HG02840 (cell line): ENCODE measurements around the gene DYNLL1.
"Not testable (repeated sequence)": the region's sequence is repeated elsewhere in the genome, so short reads cannot be mapped to it uniquely, and the experiment has no call there.

Experiments
- ATAC-seq: cut with Tn5 transposase; IDR thresholded peaks from one replicate; pipeline ENCODE4 v1.9.1; 2021; ENCODE audit warnings: mild to moderate bottlenecking, moderate library complexity, moderate number of reproducible peaks; ENCODE audit not compliant: unreplicated experiment, low FRiP score

Gene DYNLL1

GRCh38 chr12:120473807-120474615, 21.9 kb upstream of the DYNLL1 start:
- no peak for ATAC-seq

DNA sequence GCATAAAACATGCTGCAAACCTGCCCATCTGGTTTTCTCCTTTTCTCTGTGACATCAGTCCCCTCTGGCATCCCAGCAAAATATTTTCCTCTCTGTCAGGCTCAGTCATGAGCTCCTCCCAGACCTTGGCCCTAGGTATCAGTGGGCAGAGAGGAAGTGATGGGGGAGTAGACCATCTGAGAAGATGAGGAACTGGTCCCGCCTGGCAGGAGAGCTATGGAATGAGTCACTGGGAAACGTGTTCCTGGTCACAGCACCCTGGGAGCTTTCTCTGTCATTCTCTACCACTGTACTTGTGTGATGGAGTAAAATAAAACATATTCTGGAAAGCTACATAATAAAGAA, 21.3 kb upstream of the DYNLL1 start:
- ATAC-seq = no peak

- ATAC-seq = no peak
Observed at GRCh38 chr12:120475643-120476042, 20.3 kb upstream of the DYNLL1 start.

- ATAC-seq = no peak
Observed at GRCh38 chr12:120479458-120479857, 16.5 kb upstream of the DYNLL1 start.

DNA sequence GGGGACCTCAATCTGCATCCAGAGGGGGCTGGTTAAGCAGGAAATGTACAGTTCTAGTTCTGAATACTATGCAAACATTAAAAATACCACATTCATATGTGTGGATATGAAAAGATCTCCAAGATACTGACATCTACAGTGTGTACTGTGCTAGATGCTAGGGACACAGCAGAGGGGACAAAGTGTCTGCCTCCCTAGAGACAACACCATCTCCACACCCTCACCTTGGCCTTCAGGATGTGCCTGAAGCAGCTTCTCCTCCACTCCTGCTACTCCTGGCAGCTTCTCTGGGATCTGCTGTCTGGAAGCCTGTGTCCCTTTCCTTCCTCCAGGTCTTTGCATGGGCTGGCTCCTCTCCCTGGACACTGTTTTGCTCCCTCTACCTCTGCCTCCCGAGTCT, 15.7 kb upstream of the DYNLL1 start:
- ATAC-seq = no peak

GRCh38 chr12:120481022-120481767, 14.7 kb upstream of the DYNLL1 start:
- no peak for ATAC-seq

DNA sequence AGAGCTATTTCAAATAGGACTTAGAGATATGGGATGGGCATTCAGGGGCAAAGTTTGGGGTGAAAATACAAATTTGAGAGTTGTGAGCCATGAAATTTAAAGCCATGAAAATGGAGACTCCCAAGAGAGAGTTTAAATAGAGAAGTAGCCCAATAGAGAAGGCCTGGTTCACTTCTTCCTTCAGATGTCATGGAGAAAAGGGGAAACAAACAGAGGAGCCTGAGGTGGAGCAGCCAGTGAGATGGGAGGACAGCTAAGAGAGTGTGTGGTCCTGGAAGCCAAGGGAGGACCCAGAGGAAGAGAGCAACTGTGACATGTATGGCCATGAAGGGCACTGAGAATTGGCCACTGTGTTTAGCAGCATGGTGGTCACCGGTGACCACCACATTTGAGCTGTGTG, 12.3 kb upstream of the DYNLL1 start:
- no peak for ATAC-seq

DNA sequence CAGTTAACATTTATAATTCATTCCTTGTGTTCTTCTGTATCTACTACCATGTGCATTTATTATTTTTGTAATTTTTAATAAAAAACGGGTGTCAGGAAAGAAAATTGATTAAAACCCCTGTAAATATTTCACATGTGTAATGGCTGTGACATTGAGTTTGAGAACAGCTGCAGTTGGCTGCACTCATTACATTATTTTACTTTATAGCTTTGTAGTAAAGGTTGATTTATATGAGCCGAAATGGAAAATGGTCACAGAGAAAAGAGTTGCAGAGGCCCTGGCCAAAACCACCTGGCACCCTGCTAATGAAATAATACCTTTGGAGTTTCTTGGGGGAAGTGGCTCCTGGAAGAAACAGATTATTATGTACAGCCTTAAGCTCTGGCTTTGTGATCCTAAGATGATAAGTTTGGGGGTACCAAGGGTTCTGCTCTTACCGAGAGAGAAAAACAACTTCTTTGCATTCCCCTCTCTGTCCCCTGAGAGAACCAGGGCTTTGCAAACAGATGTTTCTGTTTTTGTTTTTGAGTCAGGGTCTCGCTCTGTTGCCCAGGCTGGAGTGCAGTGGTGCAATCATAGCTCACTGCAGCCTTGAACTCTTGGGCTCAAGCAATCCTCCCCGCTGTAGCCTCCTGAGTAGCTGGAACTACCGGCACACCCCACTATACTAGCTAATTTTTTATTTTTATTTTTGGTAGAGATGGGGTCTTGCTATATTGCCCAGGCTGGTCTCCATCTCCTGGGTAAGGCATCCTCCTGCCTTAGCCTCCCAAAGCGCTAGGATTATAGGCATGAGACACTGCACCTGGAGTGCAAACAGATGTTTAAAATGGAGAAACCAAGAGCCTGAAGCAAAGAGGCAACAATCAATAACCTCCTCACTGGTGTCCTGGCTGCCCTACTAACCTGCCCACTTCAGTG, 9.7 kb upstream of the DYNLL1 start:
- no peak for ATAC-seq

- ATAC-seq = not testable (repeated sequence)
Observed at GRCh38 chr12:120487552-120487951, 8.4 kb upstream of the DYNLL1 start.

GRCh38 chr12:120488057-120488640, 7.8 kb upstream of the DYNLL1 start:
- no peak for ATAC-seq

- no peak for ATAC-seq
Observed at GRCh38 chr12:120489018-120489417, 6.9 kb upstream of the DYNLL1 start.

- no peak for ATAC-seq
Observed at GRCh38 chr12:120490325-120490724, 5.6 kb upstream of the DYNLL1 start.

DNA sequence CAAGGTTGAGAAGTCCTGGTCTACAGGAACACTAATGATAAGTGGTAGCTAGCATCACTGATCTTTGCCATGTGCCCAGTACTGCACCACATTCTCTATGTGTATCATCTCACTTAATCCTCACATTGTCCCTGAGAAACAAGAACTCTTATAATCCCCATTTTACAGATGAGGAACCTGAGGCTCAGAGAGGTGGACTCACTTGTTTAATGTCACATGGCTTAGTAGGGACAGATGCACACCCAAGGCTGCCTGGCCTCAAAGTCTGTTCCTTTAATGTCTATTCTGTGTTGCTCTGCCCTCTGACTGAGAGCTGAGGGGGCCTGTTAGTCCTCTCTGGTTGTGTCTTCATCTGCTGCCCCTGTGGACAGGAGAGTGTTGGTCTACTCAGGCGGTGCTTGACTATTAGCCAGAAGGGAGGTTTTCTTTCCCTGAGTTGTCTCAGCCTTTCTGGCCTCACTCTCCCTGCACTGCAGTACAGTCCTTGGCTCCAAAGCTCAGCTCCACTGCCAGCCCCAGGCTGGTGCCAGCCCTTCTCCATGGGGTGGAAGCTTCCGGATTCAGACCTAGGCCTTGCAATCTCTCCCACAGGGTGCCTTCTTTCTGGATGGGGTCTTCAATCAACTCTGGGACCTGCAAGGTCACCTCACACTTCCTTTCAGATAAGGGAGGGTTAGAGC, 4.9 kb upstream of the DYNLL1 start:
- no peak for ATAC-seq

- ATAC-seq = peak; percentile 1
Observed at GRCh38 chr12:120495186-120495730, 655 bp upstream of the DYNLL1 start.

DNA sequence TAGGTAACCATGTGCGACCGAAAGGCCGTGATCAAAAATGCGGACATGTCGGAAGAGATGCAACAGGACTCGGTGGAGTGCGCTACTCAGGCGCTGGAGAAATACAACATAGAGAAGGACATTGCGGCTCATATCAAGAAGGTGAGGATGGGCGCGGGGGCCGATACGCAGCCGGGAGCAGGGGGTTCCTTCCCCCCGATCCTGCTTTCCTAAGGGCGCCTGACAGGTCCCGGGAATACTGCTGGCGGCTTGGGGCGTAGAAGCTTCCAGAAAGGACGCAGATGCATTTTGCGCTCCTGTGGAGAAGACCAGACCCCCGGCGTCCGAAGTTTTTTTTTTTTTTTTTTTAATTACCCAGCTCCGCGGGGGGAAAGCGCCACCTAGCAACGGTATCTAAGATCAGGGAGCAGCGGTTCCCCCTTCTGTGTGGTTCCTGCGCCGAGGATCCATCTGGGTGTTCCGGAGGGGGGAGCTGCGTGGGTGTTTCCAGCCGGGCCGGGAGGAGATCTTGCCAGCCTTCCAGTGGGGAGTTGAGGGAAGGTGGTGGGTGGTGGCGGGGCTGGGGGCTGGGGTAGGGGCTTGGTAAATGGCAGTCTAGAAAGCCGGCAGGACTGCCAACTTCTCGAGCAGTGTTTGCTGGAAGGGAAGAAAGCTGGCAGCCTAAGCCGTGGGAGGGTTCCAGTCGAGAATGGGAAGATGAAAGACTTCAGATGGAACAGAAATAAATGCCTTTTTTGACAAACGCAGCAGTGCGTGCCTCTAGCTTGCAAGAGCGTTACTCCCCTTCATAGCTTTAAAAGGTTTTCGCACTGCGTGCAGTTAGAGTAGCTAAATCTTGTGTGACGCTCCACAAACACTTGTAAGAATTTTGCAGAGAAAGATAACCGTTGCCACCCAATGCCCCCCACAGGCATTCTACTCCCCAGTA, 764 bp downstream of the DYNLL1 start:
- peak; percentile 1 for ATAC-seq

GRCh38 chr12:120497524-120498150, 1.7 kb downstream of the DYNLL1 start:
- ATAC-seq = no peak

DNA sequence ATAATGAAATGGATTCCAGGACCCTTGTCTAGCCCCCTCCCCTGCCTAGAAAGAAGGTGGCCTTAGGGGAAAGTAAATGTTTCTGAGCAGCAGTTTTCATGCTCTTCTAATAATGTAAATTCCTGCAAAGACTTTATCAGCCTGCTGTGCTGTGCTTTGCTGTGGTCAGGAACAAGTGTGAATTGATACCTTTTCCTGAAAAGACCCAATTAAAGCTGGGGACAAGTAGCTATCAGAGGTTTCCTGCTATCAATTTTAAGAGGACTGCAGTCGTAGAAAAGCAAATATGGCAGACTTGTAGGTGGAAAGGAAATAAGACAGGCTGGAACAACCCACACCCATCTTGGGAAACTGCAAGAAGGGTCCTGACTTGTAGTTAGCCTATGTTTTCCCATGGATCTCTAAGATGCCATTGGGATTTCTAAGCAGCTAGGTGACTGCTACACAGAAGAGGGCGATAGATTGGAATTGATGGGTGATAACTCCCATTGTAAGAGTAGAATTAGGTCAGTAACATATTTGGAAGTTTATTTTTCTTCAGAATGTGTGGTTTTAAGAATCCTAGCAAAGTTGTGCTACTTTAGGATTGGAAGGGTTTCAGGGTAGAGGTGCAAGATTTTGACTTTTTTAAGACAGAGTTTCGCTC, 3.1 kb downstream of the DYNLL1 start:
- ATAC-seq = no peak

- no peak for ATAC-seq
Observed at GRCh38 chr12:120500581-120500980, 4.7 kb downstream of the DYNLL1 start.
